IPS DF 6.9 (cell line): Measurements from ENCODE around the gene TRAPPC12.

Experiments used
- DNase-seq: peaks from one replicate; pipeline ENCODE4 v3.0.0-alpha.2; 2013; ENCODE audit warnings: low read depth, low spot score
- H3K27ac ChIP-seq: one replicate; pipeline ENCODE4 v1.5.1; 2013; ENCODE audit warnings: low read length, control low read depth
- H3K27me3 ChIP-seq: 2 replicates; pipeline ENCODE4 v1.6.1; 2013; ENCODE audit warnings: mild to moderate bottlenecking, low read length; ENCODE audit not compliant: control insufficient read depth, insufficient read depth
- H3K36me3 ChIP-seq: 2 replicates; pipeline ENCODE4 v1.6.1; 2013; ENCODE audit warnings: low read length; ENCODE audit not compliant: control insufficient read depth, insufficient read depth
- H3K4me1 ChIP-seq: 2 replicates; pipeline ENCODE4 v1.6.1; 2013; ENCODE audit warnings: low read length; ENCODE audit not compliant: control insufficient read depth, insufficient read depth
- H3K4me3 ChIP-seq: 2 replicates; pipeline ENCODE4 v1.5.1; 2013; ENCODE audit warnings: mild to moderate bottlenecking, low read length
- H3K9me3 ChIP-seq: 2 replicates; pipeline ENCODE4 v1.6.1; 2013; ENCODE audit warnings: low read length, inconsistent platforms; ENCODE audit not compliant: control insufficient read depth, insufficient read depth
- whole genome bisulfite sequencing: extraction: QIAGEN DNeasy Blood & Tissue Kit; methylation state at CpG from one replicate; pipeline ENCODE4 v1.1.7; 2013; ENCODE audit warnings: mixed read lengths, missing lambda C conversion rate; ENCODE audit not compliant: insufficient read length, insufficient coverage; 5-methylcytosine and 5-hydroxymethylcytosine counted together

Gene TRAPPC12

GRCh38 chr2:3485166-3485565 lies 105.7 kb downstream of the TRAPPC12 start:
- WGBS, result no CpG with 5 or more reads among the region's 11 CpGs
- Histone ChIP-seq H3K9me3 (no peaks in the 10 kb centered on the region), H3K4me3 (no peak overlapping the region), H3K4me1 (no peaks in the 10 kb centered on the region), H3K27ac (no peak overlapping the region), H3K36me3 (no peaks in the 10 kb centered on the region), H3K27me3 (no peaks in the 10 kb centered on the region)
- no peak for DNase-seq

GRCh38 chr2:3486047-3487027 lies 106.8 kb downstream of the TRAPPC12 start:
- no peak for DNase-seq
- Histone ChIP-seq H3K9me3 (no peaks in the 10 kb centered on the region), H3K27me3 (no peaks in the 10 kb centered on the region), H3K36me3 (no peaks in the 10 kb centered on the region), H3K27ac (no peak overlapping the region), H3K4me1 (no peaks in the 10 kb centered on the region), H3K4me3 (no peak overlapping the region)
- WGBS, result no CpG with 5 or more reads among the region's 29 CpGs

- no peak overlapping the region for H3K27ac ChIP-seq
- H3K36me3 ChIP-seq, result no peaks in the 10 kb centered on the region
- no CpG with 5 or more reads among the region's 9 CpGs for WGBS
- DNase-seq, result no peak
- no peaks in the 10 kb centered on the region for H3K4me1 ChIP-seq
- H3K27me3 ChIP-seq, result no peaks in the 10 kb centered on the region
- H3K4me3 ChIP-seq, result no peak overlapping the region
- no peaks in the 10 kb centered on the region for H3K9me3 ChIP-seq
Observed at GRCh38 chr2:3487028-3487425, 107.5 kb downstream of the TRAPPC12 start.

- no peak for DNase-seq
- Histone ChIP-seq H3K4me3 (no peak overlapping the region), H3K27me3 (no peaks in the 10 kb centered on the region), H3K9me3 (no peaks in the 10 kb centered on the region), H3K36me3 (no peaks in the 10 kb centered on the region), H3K27ac (no peak overlapping the region), H3K4me1 (no peaks in the 10 kb centered on the region)
- WGBS, result no CpG with 5 or more reads among the region's 10 CpGs
Observed at GRCh38 chr2:3487432-3487831, 107.9 kb downstream of the TRAPPC12 start.

GRCh38 chr2:3488061-3488531 lies 108.6 kb downstream of the TRAPPC12 start:
- H3K9me3 ChIP-seq, result no peaks in the 10 kb centered on the region
- H3K27ac ChIP-seq, result no peak overlapping the region
- DNase-seq, result no peak
- no peak overlapping the region for H3K4me3 ChIP-seq
- no CpG with 5 or more reads among the region's 6 CpGs for WGBS
- H3K36me3 ChIP-seq, result no peaks in the 10 kb centered on the region
- peaks cover 1% of the 10 kb centered on the region for H3K4me1 ChIP-seq
- no peaks in the 10 kb centered on the region for H3K27me3 ChIP-seq

- H3K4me1 ChIP-seq, result peaks cover 4% of the 10 kb centered on the region
- DNase-seq, result no peak
- no peaks in the 10 kb centered on the region for H3K36me3 ChIP-seq
- H3K27me3 ChIP-seq, result no peaks in the 10 kb centered on the region
- no peak overlapping the region for H3K27ac ChIP-seq
- no CpG with 5 or more reads among the region's 27 CpGs for WGBS
- H3K9me3 ChIP-seq, result no peaks in the 10 kb centered on the region
- H3K4me3 ChIP-seq, result no peak overlapping the region
Observed at GRCh38 chr2:3488855-3489763, 109.6 kb downstream of the TRAPPC12 start.

- H3K27ac ChIP-seq, result no peak overlapping the region
- H3K4me1 ChIP-seq, result peaks cover 4% of the 10 kb centered on the region
- H3K27me3 ChIP-seq, result no peaks in the 10 kb centered on the region
- no CpG with 5 or more reads among the region's 16 CpGs for WGBS
- H3K4me3 ChIP-seq, result no peak overlapping the region
- H3K36me3 ChIP-seq, result no peaks in the 10 kb centered on the region
- DNase-seq, result no peak
- no peaks in the 10 kb centered on the region for H3K9me3 ChIP-seq
Observed at GRCh38 chr2:3489764-3490115, 110.2 kb downstream of the TRAPPC12 start.

- no peaks in the 10 kb centered on the region for H3K9me3 ChIP-seq
- H3K4me3 ChIP-seq, result no peak overlapping the region
- peaks cover 4% of the 10 kb centered on the region for H3K4me1 ChIP-seq
- no peaks in the 10 kb centered on the region for H3K27me3 ChIP-seq
- WGBS, result no CpG with 5 or more reads among the region's 27 CpGs
- no peak for DNase-seq
- no peak overlapping the region for H3K27ac ChIP-seq
- H3K36me3 ChIP-seq, result no peaks in the 10 kb centered on the region
Observed at GRCh38 chr2:3490191-3491170, 111.0 kb downstream of the TRAPPC12 start.

- H3K4me1 ChIP-seq, result peaks cover 4% of the 10 kb centered on the region
- no CpG with 5 or more reads among the region's 6 CpGs for WGBS
- DNase-seq, result no peak
Observed at GRCh38 chr2:3491306-3491705, 111.8 kb downstream of the TRAPPC12 start.

More at GRCh38 chr2:3491306-3491705, 111.8 kb downstream of the TRAPPC12 start:
- no peaks in the 10 kb centered on the region for H3K36me3 ChIP-seq
- H3K27ac ChIP-seq, result no peak overlapping the region
- H3K9me3 ChIP-seq, result no peaks in the 10 kb centered on the region
- no peak overlapping the region for H3K4me3 ChIP-seq
- H3K27me3 ChIP-seq, result no peaks in the 10 kb centered on the region
